HCEC 1CT (cell line): ENCODE results near the gene HAL.

Source experiments
- DNase-seq: peaks from one replicate; pipeline ENCODE4 v3.0.0-alpha.2; 2017

The HAL gene, protein sequence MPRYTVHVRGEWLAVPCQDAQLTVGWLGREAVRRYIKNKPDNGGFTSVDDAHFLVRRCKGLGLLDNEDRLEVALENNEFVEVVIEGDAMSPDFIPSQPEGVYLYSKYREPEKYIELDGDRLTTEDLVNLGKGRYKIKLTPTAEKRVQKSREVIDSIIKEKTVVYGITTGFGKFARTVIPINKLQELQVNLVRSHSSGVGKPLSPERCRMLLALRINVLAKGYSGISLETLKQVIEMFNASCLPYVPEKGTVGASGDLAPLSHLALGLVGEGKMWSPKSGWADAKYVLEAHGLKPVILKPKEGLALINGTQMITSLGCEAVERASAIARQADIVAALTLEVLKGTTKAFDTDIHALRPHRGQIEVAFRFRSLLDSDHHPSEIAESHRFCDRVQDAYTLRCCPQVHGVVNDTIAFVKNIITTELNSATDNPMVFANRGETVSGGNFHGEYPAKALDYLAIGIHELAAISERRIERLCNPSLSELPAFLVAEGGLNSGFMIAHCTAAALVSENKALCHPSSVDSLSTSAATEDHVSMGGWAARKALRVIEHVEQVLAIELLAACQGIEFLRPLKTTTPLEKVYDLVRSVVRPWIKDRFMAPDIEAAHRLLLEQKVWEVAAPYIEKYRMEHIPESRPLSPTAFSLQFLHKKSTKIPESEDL

DNA sequence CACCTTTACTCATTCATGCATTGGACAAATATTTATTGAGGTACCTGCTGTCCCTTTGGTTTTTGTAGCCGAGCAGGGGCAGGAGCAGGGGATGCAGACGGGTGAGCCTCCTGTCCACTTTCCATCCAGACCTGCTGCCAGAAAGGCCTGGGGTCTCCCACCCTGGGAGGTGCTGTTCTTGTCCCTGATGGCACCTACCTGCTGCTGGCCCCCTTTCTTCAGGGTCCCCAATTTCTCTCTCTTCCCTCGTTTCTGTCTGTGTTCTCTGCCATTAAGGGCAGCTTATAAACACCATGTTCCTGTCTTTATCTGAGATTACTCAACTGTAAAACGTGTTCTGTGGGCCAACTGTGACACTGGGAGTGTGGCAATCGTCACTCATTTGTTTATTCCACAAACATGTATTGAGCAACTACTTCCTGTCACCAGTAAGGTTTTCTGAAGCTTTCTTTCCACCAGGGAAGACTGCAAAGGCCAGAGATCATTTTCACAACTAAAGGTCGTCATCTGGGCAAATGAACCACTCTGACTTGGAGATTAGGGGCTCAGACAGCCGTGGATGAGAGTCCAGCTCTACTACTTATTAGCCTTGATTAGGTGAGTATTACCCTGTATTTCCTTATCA is at the start of gene HAL:
Gene HAL (minus strand): TSS at position 311 of the 625 bp plus-strand sequence. CDS start 434 bp downstream, outside the sequence.
- no peak for DNase-seq

DNA sequence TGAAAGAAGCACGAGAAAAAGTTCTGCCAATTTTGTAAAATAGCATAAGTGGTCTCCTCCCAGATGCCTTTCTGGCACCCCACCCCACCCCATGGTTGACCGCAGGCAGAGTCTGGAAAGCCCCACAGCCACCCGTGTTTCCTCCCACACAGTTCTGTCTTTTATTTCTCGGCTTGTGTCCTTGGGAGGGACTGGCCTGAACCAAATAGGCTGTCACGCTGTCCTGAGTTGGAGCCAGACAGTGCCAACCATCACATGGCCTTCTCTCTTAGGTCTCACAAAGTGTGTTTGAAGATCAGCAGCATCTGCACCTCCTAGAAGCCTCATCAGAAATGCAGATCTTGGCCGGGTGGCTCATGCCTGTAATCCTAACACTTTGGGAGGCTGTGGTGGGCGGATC is 49.4 kb upstream of the HAL start:
- DNase-seq = no peak

DNA sequence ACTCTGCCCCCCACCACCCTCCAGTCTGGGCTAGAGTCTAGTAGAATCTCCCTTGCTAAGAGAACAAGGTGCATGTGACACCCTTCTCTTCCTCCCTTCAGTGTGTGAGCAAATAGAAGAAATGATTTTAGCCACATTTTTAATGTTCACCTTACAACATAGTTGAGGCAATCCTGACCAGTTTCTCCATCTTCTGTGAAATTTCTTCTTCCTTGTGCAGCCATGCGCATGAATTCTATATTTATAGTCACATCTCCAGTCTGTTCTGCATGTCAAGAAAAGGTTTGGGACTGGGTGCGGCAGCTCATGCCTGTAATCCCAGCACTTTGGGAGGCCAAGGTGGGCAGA is 48.8 kb upstream of the HAL start:
- DNase-seq = no peak

DNA sequence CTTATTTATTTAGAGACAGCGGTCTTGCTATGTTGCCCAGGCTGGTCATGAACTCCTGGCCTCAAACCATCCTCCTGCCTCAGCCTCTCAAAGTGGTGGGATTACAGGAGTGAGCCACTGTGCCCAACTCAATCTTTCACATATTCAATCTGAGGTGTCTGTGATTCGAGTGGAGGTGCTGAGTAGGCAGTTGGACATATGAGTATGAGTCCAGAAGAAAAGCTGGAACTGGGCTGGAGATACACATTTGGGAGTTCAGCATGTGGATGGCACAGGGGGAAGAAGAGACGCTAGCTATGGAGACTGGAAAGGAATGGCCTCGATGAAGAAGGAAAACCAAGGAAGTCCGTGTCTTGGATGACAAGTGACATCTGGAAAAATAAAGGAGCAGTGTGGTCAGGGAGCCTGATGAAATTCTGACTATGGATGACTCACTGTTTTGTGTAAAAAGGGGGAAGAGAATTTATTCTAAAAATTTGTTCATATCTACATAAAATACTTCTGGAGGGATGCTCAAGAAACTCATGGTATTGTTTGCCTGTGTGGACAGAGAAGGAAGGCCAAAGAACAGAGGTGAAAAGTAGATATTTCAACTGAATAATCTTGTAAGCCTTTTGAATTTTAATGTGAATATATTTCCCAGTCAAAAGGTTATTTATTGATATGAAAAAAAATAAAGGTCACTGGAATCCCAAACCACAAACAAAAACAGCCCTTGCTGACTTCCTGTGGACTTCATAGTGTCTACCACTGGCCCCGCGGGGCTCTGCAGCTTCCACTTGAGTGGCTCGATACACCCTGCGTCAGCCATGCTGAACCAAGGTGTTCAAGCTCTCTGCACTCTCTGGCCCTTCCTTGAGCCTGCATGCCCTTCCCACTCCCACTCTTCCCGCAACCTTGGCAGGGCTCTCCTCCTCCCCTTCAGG is 48.1 kb upstream of the HAL start:
- peak; percentile 87 for DNase-seq

DNA sequence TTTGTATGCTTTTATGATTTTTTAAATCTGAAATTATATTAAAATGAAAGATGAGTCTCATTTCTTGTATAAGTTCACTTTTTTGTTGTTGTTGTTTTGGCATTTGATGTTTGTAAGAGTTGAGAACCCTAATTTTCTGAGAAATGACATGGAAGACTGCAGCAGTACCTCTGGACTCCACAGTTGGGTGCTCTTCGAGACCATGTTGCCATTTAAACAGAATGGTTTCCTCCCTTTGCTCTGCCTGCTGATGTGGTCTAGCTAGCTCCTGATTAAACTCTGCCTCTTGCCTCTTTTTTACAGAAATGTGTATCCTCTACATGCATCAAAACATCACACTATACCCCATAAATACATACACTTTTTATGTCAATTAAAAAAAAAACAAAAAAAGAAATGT is 45.0 kb upstream of the HAL start:
- DNase-seq = no peak

DNA sequence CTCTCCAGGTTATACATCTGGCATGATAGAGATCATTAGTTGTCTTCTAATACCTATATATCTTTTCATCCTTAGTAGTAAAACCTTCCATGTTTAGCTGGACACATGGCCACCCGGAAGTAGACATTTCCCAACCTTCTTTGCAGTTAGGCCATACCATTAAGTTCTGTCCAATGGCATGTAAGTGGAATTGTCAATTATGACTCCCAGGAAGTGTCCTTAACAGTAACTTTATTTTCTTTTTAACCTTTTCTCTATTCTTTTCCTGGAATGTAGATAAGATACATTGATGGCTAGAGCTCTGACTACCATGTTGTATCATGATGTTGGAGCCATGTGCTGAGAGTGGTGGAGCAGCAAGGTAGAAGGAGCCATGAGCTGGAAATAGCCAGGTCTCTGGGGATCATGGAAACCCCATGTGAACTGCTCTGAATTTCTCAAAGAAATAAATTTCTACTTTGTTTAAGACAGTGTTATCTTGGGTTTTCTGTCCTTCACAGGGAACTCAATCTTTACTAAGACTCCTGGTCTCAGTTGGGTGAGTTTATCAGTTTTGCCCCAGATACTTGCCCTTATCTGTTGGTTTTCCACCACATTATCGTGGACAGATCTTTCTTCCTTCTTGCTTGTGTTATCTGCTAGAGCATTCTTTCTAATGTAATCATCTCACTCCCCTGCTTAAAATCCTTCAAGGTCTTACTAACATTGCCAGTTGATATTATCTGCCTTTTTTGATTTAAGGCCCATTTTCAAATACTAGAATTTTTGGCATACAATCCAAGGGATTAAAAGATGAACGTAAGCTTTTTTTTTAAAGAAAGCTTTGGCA is 44.4 kb upstream of the HAL start:
- DNase-seq = no peak

DNA sequence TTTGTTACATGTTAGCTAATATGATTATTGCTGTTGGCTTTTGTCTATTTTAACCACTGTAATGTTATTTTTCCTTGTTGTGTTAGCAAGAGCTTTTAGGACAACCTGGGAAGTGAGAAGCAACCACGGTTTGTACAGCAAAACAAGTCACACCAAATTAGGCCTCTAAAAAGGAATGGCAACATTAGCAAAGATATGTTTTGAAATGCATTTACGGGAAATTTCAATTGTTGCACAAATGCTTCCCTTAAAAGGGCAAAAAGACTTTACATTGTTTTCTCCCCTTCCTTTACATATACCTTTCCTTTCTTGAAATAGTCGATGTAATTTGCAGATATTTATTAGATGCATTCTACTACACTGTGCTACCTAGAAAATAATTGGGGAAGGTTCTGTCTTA is 43.4 kb upstream of the HAL start:
- DNase-seq = no peak

DNA sequence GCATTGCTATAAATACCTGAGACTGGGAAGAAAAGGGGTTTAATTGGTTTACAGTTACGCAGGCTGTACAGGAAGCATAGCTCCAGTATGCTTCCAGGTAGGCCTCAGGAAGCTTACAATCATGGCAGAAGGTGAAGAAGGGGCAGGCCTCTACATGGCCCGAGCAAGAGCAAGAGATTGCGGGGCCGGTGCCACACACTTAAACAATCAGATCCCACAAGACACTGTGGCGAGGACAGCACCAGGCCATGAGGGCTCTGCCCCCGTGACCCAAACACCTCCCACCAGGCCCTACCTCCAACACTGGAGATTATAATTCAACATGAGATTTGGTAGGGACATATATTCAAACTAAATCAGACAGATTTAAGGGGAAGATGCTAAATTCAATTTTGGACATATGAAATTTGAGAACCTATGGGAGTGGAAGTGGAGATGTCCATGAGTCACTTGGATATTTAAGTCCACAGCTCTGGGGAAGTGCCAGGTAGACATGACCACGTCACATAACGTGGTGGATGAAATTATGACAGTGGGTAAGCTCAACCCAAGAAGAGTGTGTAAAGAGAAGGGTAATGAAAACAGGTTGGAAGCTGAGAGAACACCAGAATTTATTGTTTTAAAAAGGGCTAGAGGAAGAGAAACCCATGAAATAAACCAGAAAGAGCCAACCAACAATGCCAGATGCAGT is 40.8 kb upstream of the HAL start:
- DNase-seq = peak; percentile 55

DNA sequence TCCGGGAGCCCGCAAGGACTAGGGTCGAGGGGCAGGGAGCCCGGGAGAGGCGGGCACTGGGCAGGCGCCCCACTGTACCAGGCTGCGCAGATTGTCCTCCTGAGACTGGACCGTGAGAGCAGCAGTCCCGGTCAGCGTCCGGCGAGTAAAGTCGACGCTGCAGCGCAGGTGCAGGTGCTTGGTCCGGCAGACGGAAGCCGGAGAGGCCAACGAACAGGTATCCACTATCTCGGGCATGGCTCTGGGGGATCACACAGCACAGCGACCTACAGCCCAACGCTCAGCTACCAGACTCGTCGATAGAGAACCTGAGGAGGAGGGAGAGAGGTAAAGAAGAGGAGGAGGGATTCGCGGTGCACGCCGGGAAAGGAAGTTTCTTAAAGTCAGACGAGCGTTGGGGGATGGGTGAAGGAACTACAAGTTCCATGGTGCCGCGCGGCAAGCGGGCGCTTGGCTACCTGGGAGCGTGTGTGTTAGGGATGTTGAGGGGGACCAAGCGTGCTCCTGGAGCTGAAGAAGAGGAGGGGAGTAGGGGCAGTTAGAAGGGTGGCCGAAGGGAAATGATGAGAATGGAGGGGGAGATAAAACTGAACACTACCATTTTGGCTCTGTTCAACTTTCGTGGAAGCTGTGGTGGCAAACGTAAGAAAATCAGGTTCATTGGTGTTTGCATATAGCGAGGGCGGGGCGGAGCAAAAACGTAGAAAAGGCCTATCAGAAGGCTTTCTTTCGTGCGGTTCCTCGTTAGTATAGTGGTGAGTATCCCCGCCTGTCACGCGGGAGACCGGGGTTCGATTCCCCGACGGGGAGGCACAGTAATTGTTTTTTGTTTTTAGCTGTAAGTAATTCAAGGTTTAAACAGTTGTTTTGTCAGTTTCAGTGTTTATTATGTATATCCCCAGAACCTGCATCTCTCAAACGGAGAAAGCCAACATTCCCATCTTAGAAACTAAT is 39.4 kb upstream of the HAL start, which contains the start of gene LTA4H:
Gene LTA4H (minus strand): TSS at position 305 of the 954 bp plus-strand sequence. CDS start 68 bp downstream, at position 237.
- DNase-seq = peak; percentile 98

DNA sequence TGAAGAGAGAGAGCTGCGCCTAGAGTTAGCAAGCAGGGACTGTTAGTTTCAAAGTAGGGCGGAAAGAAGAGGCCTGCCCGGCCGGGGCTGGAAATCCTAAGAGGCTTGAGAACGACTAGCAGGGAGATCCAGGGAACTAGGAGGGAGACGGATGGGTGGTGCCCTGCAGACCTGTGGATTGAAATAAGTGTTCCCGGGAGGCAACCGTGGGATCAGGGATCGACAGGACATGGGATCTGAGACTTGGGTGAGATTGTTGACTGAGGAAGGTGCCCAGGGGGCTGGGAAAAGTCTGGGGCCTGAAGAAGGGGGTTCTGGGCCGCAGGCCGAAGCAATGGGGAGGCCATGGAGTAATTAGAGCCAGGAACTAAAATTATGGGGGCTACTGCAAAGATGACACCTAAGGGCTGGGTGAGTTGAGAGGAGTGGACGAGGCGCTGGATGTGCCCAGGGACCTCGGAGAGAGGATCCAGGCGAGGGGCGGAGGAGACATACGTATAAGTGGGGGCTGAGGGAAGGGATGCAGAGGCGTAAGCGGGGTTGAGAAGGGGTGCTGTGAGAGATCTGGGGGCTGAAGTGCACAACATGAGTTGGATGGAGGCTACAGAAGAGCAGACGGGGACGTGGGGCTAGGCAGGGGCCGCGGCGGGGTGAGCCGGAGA is 38.6 kb upstream of the HAL start:
- DNase-seq = peak; percentile 45

DNA sequence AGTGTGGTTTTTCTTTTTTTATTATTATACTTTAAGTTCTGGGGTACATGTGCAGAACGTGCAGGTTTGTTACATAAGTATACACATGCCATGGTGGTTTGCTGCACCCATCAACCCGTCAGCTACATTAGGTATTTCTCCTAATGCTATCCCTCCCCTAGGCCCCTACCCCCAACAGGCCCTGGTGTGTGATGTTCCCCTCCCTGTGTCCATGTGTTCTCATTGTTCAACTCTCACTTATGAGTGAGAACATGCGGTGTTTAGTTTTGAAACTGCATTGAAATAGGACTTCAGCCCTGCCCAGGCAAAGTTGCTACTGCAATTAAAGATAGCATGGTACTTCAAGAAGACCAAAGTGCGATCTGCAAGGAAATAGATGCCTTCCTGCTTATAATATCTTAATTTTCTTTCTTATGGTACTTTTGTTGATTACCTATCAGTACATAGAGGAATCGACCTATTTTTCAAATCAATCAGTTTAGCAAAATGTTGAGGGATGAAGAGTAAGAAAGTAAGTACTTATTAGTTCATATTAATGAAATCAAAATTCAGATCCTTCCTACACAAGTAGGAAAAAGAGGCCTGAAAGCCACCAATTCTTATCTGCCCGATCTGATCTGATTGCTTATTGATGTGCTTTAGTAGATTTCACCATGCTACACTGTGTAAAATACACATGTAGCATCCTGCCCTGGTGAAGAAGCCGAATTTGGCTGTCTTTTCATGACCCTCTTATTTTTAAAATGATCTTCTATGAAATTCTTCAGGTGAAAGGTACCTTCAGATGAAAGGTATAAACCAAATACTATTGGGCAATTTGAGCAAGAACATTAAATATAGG is 37.6 kb upstream of the HAL start:
- DNase-seq = no peak

DNA sequence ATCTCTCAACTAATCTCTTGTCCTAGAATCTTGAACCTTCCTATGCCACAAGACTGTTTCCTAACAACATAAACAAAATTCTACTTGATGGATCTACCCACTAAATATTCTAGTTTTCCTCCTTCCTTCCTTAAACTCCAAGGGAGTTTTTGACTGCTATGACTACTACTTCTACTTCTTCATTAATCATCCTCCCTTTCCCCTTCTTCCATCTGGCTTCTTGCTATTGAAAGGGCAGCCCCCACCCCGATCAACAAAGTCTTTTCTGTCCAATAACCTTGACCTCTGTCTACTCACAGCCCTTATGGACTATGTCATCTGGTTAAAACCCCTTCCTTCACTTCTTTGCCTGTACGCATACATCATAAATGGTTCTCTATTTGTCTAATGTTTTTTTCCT is 33.7 kb upstream of the HAL start:
- DNase-seq = no peak

DNA sequence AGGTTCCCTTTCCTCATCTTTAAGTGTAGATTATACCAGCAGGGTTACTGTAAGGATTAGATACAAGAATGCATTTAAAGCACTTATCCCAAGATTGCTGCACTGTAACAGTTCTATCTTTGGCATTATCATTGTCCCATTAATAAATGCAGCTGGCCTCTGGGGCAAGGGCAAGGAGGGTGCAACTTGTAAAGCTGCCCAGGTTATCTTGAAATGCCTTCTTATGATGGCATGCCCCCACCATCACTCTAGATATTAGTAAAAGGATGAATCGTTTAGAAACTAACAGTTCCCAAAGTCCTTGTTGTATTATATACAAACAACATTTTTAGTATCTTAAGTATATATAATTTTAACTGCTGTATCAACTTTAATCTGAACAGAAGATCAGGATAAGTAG is 32.4 kb upstream of the HAL start:
- DNase-seq = no peak

DNA sequence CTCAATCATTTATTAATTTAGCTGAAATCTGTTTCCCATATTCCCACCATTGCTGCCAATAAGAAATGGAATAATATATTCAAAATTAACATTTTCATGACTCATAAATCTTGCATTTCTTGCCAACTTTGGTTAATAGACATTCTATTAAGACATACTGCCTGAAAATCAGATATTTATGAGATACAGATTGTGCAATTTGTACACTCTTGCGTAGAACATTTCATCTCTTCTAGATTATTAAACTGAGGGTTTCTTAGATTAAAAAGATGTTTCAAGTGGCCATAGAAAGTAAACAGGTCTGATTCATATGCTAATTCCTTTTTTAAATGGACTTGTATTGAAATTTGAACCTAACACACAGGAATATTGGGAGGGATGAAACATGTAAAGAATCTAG is 30.2 kb upstream of the HAL start:
- no peak for DNase-seq

DNA sequence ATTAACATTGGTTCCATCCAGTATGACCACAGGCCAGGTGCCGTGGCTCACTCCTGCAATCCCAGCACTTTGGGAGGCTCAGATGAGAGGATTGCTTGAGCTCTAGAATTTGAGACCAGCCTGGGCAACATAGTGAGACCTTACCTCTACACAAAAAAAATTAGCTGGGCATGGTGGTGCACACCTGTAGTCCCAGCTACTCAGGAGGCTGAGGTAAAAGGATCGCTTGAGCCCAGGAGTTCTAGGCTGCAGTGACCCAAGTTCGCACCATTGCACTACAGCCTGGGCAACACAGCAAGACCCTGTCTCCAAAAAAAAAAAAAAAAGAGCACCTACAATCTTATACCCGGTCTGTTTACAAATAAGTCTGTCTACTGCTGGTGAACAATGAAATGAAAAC is 29.4 kb upstream of the HAL start:
- DNase-seq = no peak

DNA sequence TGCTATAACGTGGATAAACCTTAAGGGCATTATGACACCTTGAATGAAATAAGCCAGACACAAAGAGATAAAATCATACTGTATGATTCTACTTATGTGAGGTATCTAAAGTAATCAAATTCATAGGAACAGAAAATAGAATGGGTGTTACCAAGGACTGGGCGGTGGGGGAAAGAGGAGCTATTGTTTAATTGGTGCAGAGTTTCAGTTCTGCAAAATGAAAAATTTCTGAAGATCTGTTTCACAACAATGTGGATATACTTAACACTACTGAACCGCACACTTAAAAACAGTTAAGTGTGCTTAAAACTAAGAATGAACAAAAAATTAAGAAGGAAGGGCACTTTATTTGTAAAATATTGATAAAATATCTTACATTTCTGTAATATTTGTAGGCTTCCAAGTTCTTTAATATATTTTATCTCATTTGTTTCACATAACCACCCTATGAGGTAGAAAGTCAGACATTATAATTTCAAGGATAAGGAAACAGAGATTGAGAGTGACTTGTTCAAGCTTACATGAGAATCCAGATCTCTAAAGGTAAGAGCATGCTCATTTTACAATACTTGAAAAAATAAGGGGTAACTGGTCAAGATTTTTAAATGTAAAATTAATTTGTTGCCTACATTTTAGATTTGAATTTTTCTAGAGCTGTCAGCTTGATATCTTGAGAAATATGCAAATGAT is 24.3 kb upstream of the HAL start:
- no peak for DNase-seq

DNA sequence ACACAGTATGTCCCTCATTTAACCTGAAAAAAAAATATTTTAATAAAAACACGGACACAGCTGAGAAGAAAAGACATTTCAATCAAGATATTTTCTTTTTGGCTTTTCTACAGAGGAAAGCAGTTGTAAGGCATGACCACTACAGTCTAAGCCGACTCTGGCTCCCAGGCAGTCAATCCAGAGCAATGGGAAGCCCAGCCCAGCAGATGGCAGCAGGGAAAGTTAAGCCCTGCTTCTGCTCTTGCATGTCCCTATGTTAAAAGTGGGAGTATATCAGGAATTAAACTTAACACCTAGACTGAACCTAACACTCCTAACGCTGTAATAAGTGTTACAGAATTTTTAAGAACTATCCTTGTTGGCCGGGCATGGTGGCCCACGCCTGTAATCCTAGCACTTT is 19.5 kb upstream of the HAL start:
- DNase-seq = peak; percentile 36
